GM23338 (cell line): ENCODE data around the gene WWOX. TPM values are rescaled to one million over a fixed set of nuclear protein-coding genes. Genes with fewer than 3 reads are reported as not detected.

Source experiments
- ATAC-seq: fragments of 200-7000 bp; cut with Tn5 transposase; 3 replicates; pipeline ENCODE4 v1.9.1; 2020
- DNase-seq: peaks from one replicate; pipeline ENCODE4 v3.0.0-alpha.2; 2015; ENCODE audit warnings: low spot score
- H2AFZ ChIP-seq: fragments of 200-600 bp; sonication (generic); 2 replicates; pipeline ENCODE4 v1.8.0; 2016; ENCODE audit warnings: antibody characterized with exemption, mild to moderate bottlenecking, moderate library complexity
- H3F3A ChIP-seq: fragments of 200-600 bp; sonication (generic); replicated peaks from 2 replicates; pipeline ENCODE4 v1.8.0; 2017; ENCODE audit warnings: antibody characterized with exemption, mixed run types, low read depth
- H3K27ac ChIP-seq: fragments of 200-600 bp; sonication (generic); 2 replicates; pipeline ENCODE4 v1.6.1; 2016; ENCODE audit warnings: low read depth
- H3K27me3 ChIP-seq: fragments of 200-600 bp; sonication (generic); 2 replicates; pipeline ENCODE4 v1.8.0; 2016; ENCODE audit warnings: mild to moderate bottlenecking, mixed run types, moderate library complexity; ENCODE audit not compliant: insufficient read depth
- H3K36me3 ChIP-seq: fragments of 200-600 bp; sonication (generic); 2 replicates; pipeline ENCODE4 v1.8.0; 2016; ENCODE audit warnings: mild to moderate bottlenecking; ENCODE audit not compliant: insufficient read depth
- H3K4me1 ChIP-seq: fragments of 200-600 bp; sonication (generic); 2 replicates; pipeline ENCODE4 v1.8.0; 2016; ENCODE audit warnings: mild to moderate bottlenecking, moderate library complexity; ENCODE audit not compliant: insufficient read depth
- H3K4me2 ChIP-seq: fragments of 200-600 bp; sonication (generic); 2 replicates; pipeline ENCODE4 v1.7.1; 2017; ENCODE audit warnings: mixed run types
- H3K4me3 ChIP-seq: fragments of 200-600 bp; sonication (generic); 2 replicates; pipeline ENCODE4 v1.6.1; 2016; ENCODE audit warnings: mixed run types
- H3K79me2 ChIP-seq: fragments of 200-600 bp; sonication (generic); replicated peaks from 2 replicates; pipeline ENCODE4 v1.8.0; 2017; ENCODE audit warnings: mild to moderate bottlenecking; ENCODE audit not compliant: insufficient read depth
- H3K9me2 ChIP-seq: fragments of 200-600 bp; sonication (generic); 2 replicates; pipeline ENCODE4 v1.8.0; 2017; ENCODE audit not compliant: insufficient read depth
- H4K20me1 ChIP-seq: fragments of 200-600 bp; sonication (generic); replicated peaks from 2 replicates; pipeline ENCODE4 v1.8.0; 2017; ENCODE audit warnings: mild to moderate bottlenecking; ENCODE audit not compliant: insufficient read depth
- H3K27ac Mint-ChIP-seq: 2 replicates; pipeline ENCODE4 v1.8.0; 2020; ENCODE audit warnings: inconsistent platforms, mild to moderate bottlenecking, moderate library complexity, mixed read lengths
- H3K27me3 Mint-ChIP-seq: 3 replicates; pipeline ENCODE4 v1.8.0; 2022; ENCODE audit warnings: low read depth, mild to moderate bottlenecking, moderate library complexity, mixed read lengths, inconsistent platforms; ENCODE audit not compliant: insufficient read depth, poor library complexity
- H3K36me3 Mint-ChIP-seq: 3 replicates; pipeline ENCODE4 v1.8.0; 2021; ENCODE audit warnings: low read depth, mild to moderate bottlenecking, inconsistent platforms, moderate library complexity, mixed read lengths
- H3K4me1 Mint-ChIP-seq: 3 replicates; pipeline ENCODE4 v1.8.0; 2020; ENCODE audit warnings: mild to moderate bottlenecking, inconsistent platforms, mixed read lengths
- H3K4me3 Mint-ChIP-seq: 3 replicates; pipeline ENCODE4 v1.8.0; 2021; ENCODE audit warnings: moderate library complexity, mild to moderate bottlenecking, inconsistent platforms, mixed read lengths
- H3K9me3 Mint-ChIP-seq: 3 replicates; pipeline ENCODE4 v1.8.0; 2020; ENCODE audit warnings: moderate library complexity, mild to moderate bottlenecking, inconsistent platforms, mixed read lengths
- CREB1 ChIP-seq: fragments of 250-450 bp; sonication (Bioruptor Pico); IDR thresholded peaks from 2 replicates; pipeline ENCODE4 v1.5.0; 2020; ENCODE audit warnings: low read depth, mild to moderate bottlenecking, moderate library complexity
- EZH2 ChIP-seq: fragments of 200-600 bp; sonication (generic); IDR thresholded peaks from one replicate; pipeline ENCODE4 v1.8.0; 2017; ENCODE audit warnings: antibody characterized with exemption, mild to moderate bottlenecking, low read depth; ENCODE audit not compliant: unreplicated experiment
- EZH2phosphoT487 ChIP-seq: fragments of 200-600 bp; sonication (generic); IDR thresholded peaks from one replicate; pipeline ENCODE4 v1.8.1; 2018; ENCODE audit warnings: antibody characterized with exemption; ENCODE audit not compliant: unreplicated experiment
- JUNB ChIP-seq: IDR thresholded peaks from one replicate; pipeline ENCODE4 v1.6.1; 2016; ENCODE audit warnings: antibody characterized with exemption; ENCODE audit not compliant: unreplicated experiment
- NANOG ChIP-seq: IDR thresholded peaks from 2 replicates; pipeline ENCODE4 v1.6.1; 2016; ENCODE audit warnings: antibody characterized with exemption, borderline replicate concordance
- POLR2AphosphoS5 ChIP-seq: IDR thresholded peaks from 2 replicates; pipeline ENCODE4 v1.6.1; 2016; ENCODE audit warnings: antibody characterized with exemption, low read depth
- STAT1 ChIP-seq: IDR thresholded peaks from one replicate; pipeline ENCODE4 v1.6.1; 2016; ENCODE audit warnings: antibody characterized with exemption; ENCODE audit not compliant: unreplicated experiment
- ZNF114 ChIP-seq: fragments of 250-450 bp; sonication (Bioruptor Pico); IDR thresholded peaks from 2 replicates; pipeline ENCODE4 v1.5.0; 2020; ENCODE audit warnings: mild to moderate bottlenecking, moderate library complexity
- polyA plus RNA-seq: library from polyadenylated mRNA; unstranded; fragments of >200 nt; fragmentation: Nextera tagmentation; extraction: Ambion mirVana; gene quantifications from 2 replicates; pipeline ENCODE4 v1.2.1, GENCODE V29; 2016
- total RNA-seq: library from RNA; depleted of rRNA; stranded (reverse); fragments of >200 nt; shearing (Covaris generic); gene quantifications from 2 replicates; pipeline ENCODE4 v1.2.3, GENCODE V29; 2014
- TF ChIP-seq, protein P1 (sequence below): IDR thresholded peaks from one replicate; pipeline ENCODE4 v1.6.1; 2018; ENCODE audit warnings: antibody characterized with exemption; ENCODE audit not compliant: unreplicated experiment
- TF ChIP-seq, protein P2 (sequence below), 2 experiments: fragments of 200-600 bp in 1 of 2; sonication (generic) in 1 of 2; conservative IDR thresholded peaks; 2 replicates each; pipeline versions ENCODE4 v1.5.1 to v1.6.1; 2016 to 2017; ENCODE audit warnings: antibody characterized with exemption in 2 of 2, low read depth in 2 of 2, mild to moderate bottlenecking in 2 of 2, moderate library complexity in 1 of 2
- TF ChIP-seq, protein P3 (sequence below): fragments of 250-450 bp; sonication (Bioruptor Pico); IDR thresholded peaks from 2 replicates; pipeline ENCODE4 v1.5.0; 2020; ENCODE audit warnings: mild to moderate bottlenecking, moderate library complexity

Gene WWOX
- total and polyA plus RNA-seq, 2 experiments from 2014 or later = 10.0 to 19.3 TPM

DNA sequence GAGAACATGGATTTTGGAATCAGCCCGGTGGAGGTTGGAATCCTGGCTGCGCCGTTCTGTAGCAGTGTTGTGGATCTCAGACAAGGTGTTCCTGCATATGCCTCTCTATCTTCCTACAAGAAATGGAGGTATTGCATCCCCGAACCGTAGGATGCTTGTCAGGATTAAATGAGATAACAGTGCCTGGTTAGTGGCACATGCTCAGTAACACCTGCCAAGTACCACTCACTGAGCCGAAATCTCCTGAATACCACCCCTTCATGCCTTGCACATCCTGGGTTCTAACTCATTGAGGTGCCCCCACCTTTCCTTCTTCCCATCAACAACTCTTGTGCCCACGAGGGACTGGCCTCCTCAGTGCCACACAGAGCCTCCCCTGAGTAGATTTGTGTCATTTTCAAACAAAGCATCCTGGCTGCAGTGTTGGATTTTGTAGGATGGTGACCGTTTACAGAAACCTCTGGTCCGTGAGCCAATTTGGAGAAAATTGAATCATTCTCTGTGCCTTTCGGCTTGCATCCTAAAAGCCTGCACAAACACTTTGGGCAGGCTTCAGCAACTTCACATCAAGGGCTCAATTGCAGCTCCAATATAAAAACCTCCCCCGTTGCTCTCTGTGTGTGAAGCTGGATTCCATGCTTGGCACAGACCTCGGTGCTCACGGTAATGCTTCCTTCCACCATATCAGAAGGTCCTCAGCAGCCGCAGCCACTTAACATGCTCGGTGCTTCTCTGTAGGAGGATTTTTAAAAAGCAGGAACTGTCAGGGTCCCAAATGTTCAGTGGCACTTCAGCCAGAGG lies 84.2 kb downstream of the WWOX start (continued):
- TF ChIP-seq, protein P1, sequence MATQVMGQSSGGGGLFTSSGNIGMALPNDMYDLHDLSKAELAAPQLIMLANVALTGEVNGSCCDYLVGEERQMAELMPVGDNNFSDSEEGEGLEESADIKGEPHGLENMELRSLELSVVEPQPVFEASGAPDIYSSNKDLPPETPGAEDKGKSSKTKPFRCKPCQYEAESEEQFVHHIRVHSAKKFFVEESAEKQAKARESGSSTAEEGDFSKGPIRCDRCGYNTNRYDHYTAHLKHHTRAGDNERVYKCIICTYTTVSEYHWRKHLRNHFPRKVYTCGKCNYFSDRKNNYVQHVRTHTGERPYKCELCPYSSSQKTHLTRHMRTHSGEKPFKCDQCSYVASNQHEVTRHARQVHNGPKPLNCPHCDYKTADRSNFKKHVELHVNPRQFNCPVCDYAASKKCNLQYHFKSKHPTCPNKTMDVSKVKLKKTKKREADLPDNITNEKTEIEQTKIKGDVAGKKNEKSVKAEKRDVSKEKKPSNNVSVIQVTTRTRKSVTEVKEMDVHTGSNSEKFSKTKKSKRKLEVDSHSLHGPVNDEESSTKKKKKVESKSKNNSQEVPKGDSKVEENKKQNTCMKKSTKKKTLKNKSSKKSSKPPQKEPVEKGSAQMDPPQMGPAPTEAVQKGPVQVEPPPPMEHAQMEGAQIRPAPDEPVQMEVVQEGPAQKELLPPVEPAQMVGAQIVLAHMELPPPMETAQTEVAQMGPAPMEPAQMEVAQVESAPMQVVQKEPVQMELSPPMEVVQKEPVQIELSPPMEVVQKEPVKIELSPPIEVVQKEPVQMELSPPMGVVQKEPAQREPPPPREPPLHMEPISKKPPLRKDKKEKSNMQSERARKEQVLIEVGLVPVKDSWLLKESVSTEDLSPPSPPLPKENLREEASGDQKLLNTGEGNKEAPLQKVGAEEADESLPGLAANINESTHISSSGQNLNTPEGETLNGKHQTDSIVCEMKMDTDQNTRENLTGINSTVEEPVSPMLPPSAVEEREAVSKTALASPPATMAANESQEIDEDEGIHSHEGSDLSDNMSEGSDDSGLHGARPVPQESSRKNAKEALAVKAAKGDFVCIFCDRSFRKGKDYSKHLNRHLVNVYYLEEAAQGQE = no peak
- no peak for TF ChIP-seq JUNB

- Mint-ChIP-seq H3K27ac (no peak overlapping the region), H3K4me3 (no peak overlapping the region), H3K4me1 (no peaks in the 10 kb centered on the region), H3K27me3 (peaks cover 2% of the 10 kb centered on the region), H3K36me3 (no peaks in the 10 kb centered on the region), H3K9me3 (no peaks in the 10 kb centered on the region)
- no peaks in the 10 kb centered on the region for H4K20me1 ChIP-seq
- H3F3A ChIP-seq = no peaks in the 10 kb centered on the region
- H3K4me3 ChIP-seq = no peak overlapping the region
- H3K36me3 ChIP-seq = no peaks in the 10 kb centered on the region
- no peaks in the 10 kb centered on the region for H3K27me3 ChIP-seq
- no peak overlapping the region for H3K27ac ChIP-seq
- H3K79me2 ChIP-seq = no peaks in the 10 kb centered on the region
- DNase-seq (no peak), ATAC-seq (no peak)
- H3K4me1 ChIP-seq = no peaks in the 10 kb centered on the region
- H2AFZ ChIP-seq = no peak overlapping the region
- no peaks in the 10 kb centered on the region for H3K9me2 ChIP-seq
- H3K4me2 ChIP-seq = no peak overlapping the region
- TF ChIP-seq POLR2AphosphoS5 (no peak), NANOG (no peak), STAT1 (no peak), ZNF114 (no peak), EZH2 (no peak), CREB1 (CRISPR knock-in tag) (no peak), JUNB (no peak), EZH2phosphoT487 (no peak)
- TF ChIP-seq, protein P2, sequence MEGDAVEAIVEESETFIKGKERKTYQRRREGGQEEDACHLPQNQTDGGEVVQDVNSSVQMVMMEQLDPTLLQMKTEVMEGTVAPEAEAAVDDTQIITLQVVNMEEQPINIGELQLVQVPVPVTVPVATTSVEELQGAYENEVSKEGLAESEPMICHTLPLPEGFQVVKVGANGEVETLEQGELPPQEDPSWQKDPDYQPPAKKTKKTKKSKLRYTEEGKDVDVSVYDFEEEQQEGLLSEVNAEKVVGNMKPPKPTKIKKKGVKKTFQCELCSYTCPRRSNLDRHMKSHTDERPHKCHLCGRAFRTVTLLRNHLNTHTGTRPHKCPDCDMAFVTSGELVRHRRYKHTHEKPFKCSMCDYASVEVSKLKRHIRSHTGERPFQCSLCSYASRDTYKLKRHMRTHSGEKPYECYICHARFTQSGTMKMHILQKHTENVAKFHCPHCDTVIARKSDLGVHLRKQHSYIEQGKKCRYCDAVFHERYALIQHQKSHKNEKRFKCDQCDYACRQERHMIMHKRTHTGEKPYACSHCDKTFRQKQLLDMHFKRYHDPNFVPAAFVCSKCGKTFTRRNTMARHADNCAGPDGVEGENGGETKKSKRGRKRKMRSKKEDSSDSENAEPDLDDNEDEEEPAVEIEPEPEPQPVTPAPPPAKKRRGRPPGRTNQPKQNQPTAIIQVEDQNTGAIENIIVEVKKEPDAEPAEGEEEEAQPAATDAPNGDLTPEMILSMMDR (conservative IDR thresholded peaks at IDR 0.05; ENCODE audit: low read depth in 2 of 2) = no peak
- TF ChIP-seq, protein P3, sequence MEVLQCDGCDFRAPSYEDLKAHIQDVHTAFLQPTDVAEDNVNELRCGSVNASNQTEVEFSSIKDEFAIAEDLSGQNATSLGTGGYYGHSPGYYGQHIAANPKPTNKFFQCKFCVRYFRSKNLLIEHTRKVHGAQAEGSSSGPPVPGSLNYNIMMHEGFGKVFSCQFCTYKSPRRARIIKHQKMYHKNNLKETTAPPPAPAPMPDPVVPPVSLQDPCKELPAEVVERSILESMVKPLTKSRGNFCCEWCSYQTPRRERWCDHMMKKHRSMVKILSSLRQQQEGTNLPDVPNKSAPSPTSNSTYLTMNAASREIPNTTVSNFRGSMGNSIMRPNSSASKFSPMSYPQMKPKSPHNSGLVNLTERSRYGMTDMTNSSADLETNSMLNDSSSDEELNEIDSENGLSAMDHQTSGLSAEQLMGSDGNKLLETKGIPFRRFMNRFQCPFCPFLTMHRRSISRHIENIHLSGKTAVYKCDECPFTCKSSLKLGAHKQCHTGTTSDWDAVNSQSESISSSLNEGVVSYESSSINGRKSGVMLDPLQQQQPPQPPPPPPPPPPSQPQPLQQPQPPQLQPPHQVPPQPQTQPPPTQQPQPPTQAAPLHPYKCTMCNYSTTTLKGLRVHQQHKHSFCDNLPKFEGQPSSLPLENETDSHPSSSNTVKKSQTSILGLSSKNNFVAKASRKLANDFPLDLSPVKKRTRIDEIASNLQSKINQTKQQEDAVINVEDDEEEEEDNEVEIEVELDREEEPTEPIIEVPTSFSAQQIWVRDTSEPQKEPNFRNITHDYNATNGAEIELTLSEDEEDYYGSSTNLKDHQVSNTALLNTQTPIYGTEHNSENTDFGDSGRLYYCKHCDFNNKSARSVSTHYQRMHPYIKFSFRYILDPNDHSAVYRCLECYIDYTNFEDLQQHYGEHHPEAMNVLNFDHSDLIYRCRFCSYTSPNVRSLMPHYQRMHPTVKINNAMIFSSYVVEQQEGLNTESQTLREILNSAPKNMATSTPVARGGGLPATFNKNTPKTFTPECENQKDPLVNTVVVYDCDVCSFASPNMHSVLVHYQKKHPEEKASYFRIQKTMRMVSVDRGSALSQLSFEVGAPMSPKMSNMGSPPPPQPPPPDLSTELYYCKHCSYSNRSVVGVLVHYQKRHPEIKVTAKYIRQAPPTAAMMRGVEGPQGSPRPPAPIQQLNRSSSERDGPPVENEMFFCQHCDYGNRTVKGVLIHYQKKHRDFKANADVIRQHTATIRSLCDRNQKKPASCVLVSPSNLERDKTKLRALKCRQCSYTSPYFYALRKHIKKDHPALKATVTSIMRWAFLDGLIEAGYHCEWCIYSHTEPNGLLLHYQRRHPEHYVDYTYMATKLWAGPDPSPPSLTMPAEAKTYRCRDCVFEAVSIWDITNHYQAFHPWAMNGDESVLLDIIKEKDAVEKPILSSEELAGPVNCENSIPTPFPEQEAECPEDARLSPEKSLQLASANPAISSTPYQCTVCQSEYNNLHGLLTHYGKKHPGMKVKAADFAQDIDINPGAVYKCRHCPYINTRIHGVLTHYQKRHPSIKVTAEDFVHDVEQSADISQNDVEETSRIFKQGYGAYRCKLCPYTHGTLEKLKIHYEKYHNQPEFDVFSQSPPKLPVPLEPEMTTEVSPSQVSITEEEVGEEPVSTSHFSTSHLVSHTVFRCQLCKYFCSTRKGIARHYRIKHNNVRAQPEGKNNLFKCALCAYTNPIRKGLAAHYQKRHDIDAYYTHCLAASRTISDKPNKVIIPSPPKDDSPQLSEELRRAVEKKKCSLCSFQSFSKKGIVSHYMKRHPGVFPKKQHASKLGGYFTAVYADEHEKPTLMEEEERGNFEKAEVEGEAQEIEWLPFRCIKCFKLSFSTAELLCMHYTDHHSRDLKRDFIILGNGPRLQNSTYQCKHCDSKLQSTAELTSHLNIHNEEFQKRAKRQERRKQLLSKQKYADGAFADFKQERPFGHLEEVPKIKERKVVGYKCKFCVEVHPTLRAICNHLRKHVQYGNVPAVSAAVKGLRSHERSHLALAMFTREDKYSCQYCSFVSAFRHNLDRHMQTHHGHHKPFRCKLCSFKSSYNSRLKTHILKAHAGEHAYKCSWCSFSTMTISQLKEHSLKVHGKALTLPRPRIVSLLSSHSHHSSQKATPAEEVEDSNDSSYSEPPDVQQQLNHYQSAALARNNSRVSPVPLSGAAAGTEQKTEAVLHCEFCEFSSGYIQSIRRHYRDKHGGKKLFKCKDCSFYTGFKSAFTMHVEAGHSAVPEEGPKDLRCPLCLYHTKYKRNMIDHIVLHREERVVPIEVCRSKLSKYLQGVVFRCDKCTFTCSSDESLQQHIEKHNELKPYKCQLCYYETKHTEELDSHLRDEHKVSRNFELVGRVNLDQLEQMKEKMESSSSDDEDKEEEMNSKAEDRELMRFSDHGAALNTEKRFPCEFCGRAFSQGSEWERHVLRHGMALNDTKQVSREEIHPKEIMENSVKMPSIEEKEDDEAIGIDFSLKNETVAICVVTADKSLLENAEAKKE (CRISPR knock-in tag) = no peak
Observed at GRCh38 chr16:78184238-78185183, 85.1 kb downstream of the WWOX start.
